Lower lobe of right lung (tissue), 2 donors: Measurements from ENCODE around the gene C6orf136. TPM values are rescaled to one million over a fixed set of nuclear protein-coding genes. Genes with fewer than 3 reads are reported as not detected.

ENCODE experiments used
- ATAC-seq, 2 donors: fragments of 200-7000 bp; cut with Tn5 transposase; one replicate each; pipeline ENCODE4 v1.9.1; 2020 to 2022; ENCODE audit warnings: mild to moderate bottlenecking in 2 of 2, moderate library complexity in 2 of 2
- DNase-seq: peaks from one replicate; pipeline ENCODE4 v3.0.0-alpha.2; 2020
- H3K27ac ChIP-seq: fragments of 200-600 bp; one replicate; pipeline ENCODE4 v1.8.0; 2022
- H3K27me3 ChIP-seq: fragments of 200-600 bp; one replicate; pipeline ENCODE4 v1.8.0; 2022; ENCODE audit warnings: low read depth
- H3K36me3 ChIP-seq: fragments of 200-600 bp; one replicate; pipeline ENCODE4 v1.8.0; 2022; ENCODE audit warnings: mild to moderate bottlenecking
- H3K4me1 ChIP-seq: fragments of 200-600 bp; one replicate; pipeline ENCODE4 v1.8.0; 2022
- H3K4me3 ChIP-seq: fragments of 200-600 bp; one replicate; pipeline ENCODE4 v1.8.0; 2022; ENCODE audit warnings: mild to moderate bottlenecking
- H3K9me3 ChIP-seq: fragments of 200-600 bp; one replicate; pipeline ENCODE4 v1.8.0; 2022
- CTCF ChIP-seq: fragments of 200-600 bp; IDR thresholded peaks from one replicate; pipeline ENCODE4 v1.8.0; 2022; ENCODE audit warnings: antibody characterized with exemption, mild to moderate bottlenecking
- intact Hi-C: fragments of 100-400 bp; cut with DNase I; formaldehyde crosslinking; loops from one replicate; pipeline ENCODE4 v1.11.0; 2022
- total RNA-seq: library from RNA; stranded (reverse); fragmentation: NEBNext Ultra II Directional; extraction: Animal tissue kit (Norgen Biotek cat#: 25700); gene quantifications from one replicate; pipeline ENCODE4 v1.2.1, GENCODE V29; 2021
- donor health status: DM: no; HTN: yes; CAD: no; lungs with severe emphysema.

C6orf136 gene
- total RNA-seq, 1 donor from 2014 or later = 19.9 TPM

DNA sequence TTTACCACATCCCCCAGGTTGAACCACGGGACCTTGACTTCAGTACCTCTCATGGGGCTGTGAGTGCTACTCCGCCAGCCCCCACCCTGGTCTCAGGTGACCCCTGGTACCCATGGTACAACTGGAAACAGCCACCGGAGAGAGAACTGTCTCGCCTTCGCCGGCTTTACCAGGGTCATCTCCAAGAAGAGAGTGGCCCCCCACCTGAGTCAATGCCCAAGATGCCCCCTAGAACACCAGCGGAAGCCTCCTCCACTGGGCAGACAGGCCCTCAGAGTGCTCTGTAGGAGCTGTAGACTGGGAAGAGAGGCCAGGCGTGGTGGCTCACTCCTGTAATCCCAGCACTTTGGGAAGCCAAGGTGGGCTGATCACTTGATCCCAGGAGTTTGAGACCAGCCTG is 21.4 kb upstream of the C6orf136 start:
- intact Hi-C loops = no loop called here

DNA sequence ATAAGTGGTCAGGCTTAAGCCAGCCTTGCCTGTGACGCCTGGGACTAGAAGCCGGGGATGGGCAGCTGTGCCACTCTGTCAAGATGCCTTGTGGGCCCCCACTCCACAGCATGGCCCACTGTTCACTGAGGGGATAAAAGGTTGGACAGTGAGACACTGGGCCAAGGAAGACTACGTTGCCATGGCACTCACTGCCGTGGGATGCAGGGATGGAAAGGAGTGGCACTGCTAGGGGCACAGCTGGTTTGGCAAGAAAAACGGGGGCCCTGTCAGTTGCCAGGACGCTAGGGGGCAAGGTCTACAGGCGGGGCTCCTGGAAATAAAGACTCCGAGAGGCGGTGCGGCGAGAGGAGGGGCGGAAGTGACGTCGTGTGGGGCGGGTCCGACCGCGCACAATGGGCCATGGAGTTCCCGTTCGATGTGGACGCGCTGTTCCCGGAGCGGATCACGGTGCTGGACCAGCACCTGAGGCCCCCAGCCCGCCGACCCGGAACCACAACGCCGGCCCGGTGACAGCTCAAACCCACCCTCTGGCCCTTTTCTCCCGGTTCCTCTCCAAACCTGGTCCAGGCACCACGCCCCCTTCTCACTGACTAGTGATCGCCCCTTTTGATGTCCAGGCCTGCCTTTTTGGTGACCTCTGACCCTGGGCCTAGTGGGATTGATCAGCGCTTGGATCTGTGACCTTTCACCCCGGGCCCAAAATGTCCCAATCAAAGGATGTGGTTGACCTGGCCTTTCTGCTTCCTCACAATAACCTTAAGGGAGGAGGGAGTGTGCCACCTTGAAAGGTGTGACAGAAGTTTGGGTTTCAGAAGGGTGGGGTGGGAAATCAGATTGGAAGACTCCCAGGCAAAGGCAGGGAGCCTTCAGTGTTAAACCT is 20.2 kb upstream of the C6orf136 start, which contains the start of gene ATAT1:
TSS of gene ATAT1 (plus strand) at position 391 of the 883 bp plus-strand sequence.
- DNase-seq (peak; percentile 94), ATAC-seq (peak; percentile 97 to 99)
- Histone ChIP-seq H3K4me1 (peaks cover 19% of the 10 kb centered on the region), H3K27me3 (no peaks in the 10 kb centered on the region), H3K27ac (peak within 1 kb of the TSS; percentile 91), H3K4me3 (peak within 1 kb of the TSS; percentile 67), H3K9me3 (no peaks in the 10 kb centered on the region), H3K36me3 (peaks cover 71% of the 10 kb centered on the region)
- peak; percentile 39 for TF ChIP-seq CTCF
- intact Hi-C loops = no loop called here

More for the DNA sequence above, 21.4 kb upstream of the C6orf136 start:
- no peak for ATAC-seq
- DNase-seq = no peak
- Histone ChIP-seq H3K4me1 (peaks cover 19% of the 10 kb centered on the region), H3K9me3 (no peaks in the 10 kb centered on the region), H3K36me3 (peaks cover 71% of the 10 kb centered on the region), H3K27ac (peak overlapping the region; percentile 91), H3K4me3 (no peak overlapping the region), H3K27me3 (no peaks in the 10 kb centered on the region)
- TF ChIP-seq CTCF = no peak

DNA sequence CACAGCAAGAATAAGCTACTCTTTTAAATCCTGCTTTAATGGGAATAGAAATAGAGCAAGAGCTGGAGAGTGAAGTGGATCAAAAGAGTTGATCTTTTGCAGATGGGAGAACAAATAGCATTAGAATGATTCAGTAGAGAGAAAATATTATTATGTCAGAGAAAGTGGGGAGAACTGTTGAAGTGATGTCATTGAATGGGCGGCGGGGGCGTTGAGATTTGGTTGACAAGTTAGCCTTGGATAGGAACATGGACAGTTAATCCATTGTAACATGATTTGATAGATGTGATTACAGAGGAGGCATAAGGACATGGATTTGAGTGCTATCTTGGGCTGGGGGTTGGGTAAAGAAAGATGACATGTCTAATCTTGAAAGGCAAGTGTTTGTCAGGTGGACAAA is 11.1 kb upstream of the C6orf136 start:
- H3K4me1 ChIP-seq = no peaks in the 10 kb centered on the region
- TF ChIP-seq CTCF = no peak
- intact Hi-C loops = no loop called here
- DNase-seq (no peak), ATAC-seq (no peak)
- H3K27me3 ChIP-seq = no peaks in the 10 kb centered on the region
- H3K36me3 ChIP-seq = peaks cover 37% of the 10 kb centered on the region
- no peak overlapping the region for H3K4me3 ChIP-seq
- H3K9me3 ChIP-seq = no peaks in the 10 kb centered on the region
- H3K27ac ChIP-seq = no peak overlapping the region

DNA sequence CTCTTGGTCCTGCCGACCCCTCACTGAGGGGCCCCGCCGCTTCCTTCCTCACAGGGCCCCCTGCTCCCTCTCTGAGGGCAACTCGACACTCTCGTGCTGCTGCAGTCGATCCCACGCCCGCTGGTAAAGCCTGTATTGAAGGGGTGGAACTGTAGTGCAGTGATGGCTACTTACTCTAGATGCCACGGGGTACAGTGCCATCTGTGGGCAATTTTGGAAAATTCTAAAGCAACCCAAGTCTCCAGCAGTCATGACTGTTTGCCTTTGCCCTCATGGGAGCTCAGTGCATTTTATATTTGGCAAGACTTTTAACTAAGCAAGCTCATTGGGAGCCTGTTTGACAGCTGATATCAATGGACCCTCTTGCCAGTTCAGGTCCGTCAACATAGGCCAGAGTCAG is 6.5 kb upstream of the C6orf136 start:
- H3K4me1 ChIP-seq = no peaks in the 10 kb centered on the region
- no peak overlapping the region for H3K4me3 ChIP-seq
- H3K9me3 ChIP-seq = no peaks in the 10 kb centered on the region
- H3K27me3 ChIP-seq = no peaks in the 10 kb centered on the region
- no peak for DNase-seq
- H3K27ac ChIP-seq = no peak overlapping the region
- H3K36me3 ChIP-seq = peaks cover 47% of the 10 kb centered on the region
- ATAC-seq = no peak
- intact Hi-C loops = no loop called here
- no peak for TF ChIP-seq CTCF

- H3K36me3 ChIP-seq = peaks cover 47% of the 10 kb centered on the region
- H3K4me3 ChIP-seq = no peak overlapping the region
- ATAC-seq = no peak
- H3K27ac ChIP-seq = no peak overlapping the region
- DNase-seq = no peak
- intact Hi-C loops = no loop called here
- no peak for TF ChIP-seq CTCF
- no peaks in the 10 kb centered on the region for H3K9me3 ChIP-seq
- no peaks in the 10 kb centered on the region for H3K27me3 ChIP-seq
- H3K4me1 ChIP-seq = peaks cover 1% of the 10 kb centered on the region
These were observed 5.9 kb upstream of the C6orf136 start for GRCh38 chr6:30641048-30641447.
